RWPE2 (cell line): ENCODE results near the gene ADH5.
"Not testable (repeated sequence)": the region's sequence is repeated elsewhere in the genome, so short reads cannot be mapped to it uniquely, and the experiment has no call there.

Source experiments
- ATAC-seq: fragments of 200-7000 bp; cut with Tn5 transposase; 3 replicates; pipeline ENCODE4 v1.9.1; 2021; ENCODE audit warnings: low read depth
- DNase-seq: peaks from one replicate; pipeline ENCODE4 v3.0.0-alpha.2; 2020; ENCODE audit warnings: low spot score
- H3K27ac ChIP-seq: fragments of 450-650 bp; 2 replicates; pipeline ENCODE4 v1.5.1; 2017; ENCODE audit warnings: mild to moderate bottlenecking; ENCODE audit not compliant: poor library complexity, severe bottlenecking
- H3K27me3 ChIP-seq: fragments of 250-450 bp; sonication (Bioruptor Pico); 2 replicates; pipeline ENCODE4 v1.5.1; 2021; ENCODE audit warnings: mild to moderate bottlenecking, moderate library complexity; ENCODE audit not compliant: insufficient read depth, poor library complexity, severe bottlenecking
- H3K36me3 ChIP-seq: fragments of 250-450 bp; sonication (Bioruptor Pico); 2 replicates; pipeline ENCODE4 v1.5.1; 2020; ENCODE audit warnings: low read depth, mild to moderate bottlenecking, moderate library complexity
- H3K4me1 ChIP-seq: fragments of 250-450 bp; sonication (Bioruptor Pico); 2 replicates; pipeline ENCODE4 v1.5.1; 2021; ENCODE audit warnings: mild to moderate bottlenecking, moderate library complexity; ENCODE audit not compliant: insufficient read depth, poor library complexity, severe bottlenecking
- H3K4me3 ChIP-seq: fragments of 250-450 bp; sonication (Bioruptor Pico); 2 replicates; pipeline ENCODE4 v1.5.1; 2021; ENCODE audit warnings: mild to moderate bottlenecking, moderate library complexity; ENCODE audit not compliant: severe bottlenecking
- H3K9me3 ChIP-seq: fragments of 250-450 bp; sonication (Bioruptor Pico); 2 replicates; pipeline ENCODE4 v1.5.1; 2021; ENCODE audit warnings: mild to moderate bottlenecking, moderate library complexity; ENCODE audit not compliant: severe bottlenecking
- TF ChIP-seq, protein P1 (sequence below): fragments of 450-650 bp; IDR thresholded peaks from one replicate; pipeline ENCODE4 v1.5.1; 2017; ENCODE audit warnings: mild to moderate bottlenecking, moderate library complexity; ENCODE audit not compliant: poor library complexity, severe bottlenecking

Gene ADH5

DNA sequence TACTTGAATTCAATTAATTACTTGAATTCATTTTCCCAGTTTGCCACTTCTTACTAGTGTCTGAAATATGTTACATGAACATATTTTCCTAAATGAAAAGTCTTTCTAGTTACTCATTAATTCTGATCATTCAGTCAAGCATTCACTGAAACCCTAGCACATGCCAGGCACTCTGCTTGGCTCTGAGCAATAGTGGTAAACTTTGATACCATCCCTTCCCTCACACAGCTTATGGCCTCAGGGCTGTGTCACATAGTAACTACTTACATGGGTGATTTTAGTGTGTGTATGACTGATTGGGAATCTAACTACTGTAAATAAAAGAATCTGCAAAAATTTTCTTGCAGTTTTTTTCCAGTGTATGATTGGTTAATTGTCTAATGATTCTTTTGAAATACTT lies 60.4 kb downstream of the ADH5 start:
- Histone ChIP-seq H3K27ac (no peak overlapping the region), H3K4me3 (no peak overlapping the region), H3K36me3 (peaks cover 22% of the 10 kb centered on the region), H3K9me3 (no peaks in the 10 kb centered on the region), H3K27me3 (no peaks in the 10 kb centered on the region), H3K4me1 (peaks cover 10% of the 10 kb centered on the region)
- TF ChIP-seq, protein P1, sequence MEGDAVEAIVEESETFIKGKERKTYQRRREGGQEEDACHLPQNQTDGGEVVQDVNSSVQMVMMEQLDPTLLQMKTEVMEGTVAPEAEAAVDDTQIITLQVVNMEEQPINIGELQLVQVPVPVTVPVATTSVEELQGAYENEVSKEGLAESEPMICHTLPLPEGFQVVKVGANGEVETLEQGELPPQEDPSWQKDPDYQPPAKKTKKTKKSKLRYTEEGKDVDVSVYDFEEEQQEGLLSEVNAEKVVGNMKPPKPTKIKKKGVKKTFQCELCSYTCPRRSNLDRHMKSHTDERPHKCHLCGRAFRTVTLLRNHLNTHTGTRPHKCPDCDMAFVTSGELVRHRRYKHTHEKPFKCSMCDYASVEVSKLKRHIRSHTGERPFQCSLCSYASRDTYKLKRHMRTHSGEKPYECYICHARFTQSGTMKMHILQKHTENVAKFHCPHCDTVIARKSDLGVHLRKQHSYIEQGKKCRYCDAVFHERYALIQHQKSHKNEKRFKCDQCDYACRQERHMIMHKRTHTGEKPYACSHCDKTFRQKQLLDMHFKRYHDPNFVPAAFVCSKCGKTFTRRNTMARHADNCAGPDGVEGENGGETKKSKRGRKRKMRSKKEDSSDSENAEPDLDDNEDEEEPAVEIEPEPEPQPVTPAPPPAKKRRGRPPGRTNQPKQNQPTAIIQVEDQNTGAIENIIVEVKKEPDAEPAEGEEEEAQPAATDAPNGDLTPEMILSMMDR, result no peak
- peak; percentile 33; the same call in 1 of the 3 replicates for ATAC-seq
- no peak for DNase-seq

GRCh38 chr4:99027304-99027703 lies 61.3 kb downstream of the ADH5 start:
- no peak for DNase-seq
- Histone ChIP-seq H3K36me3 (peaks cover 22% of the 10 kb centered on the region), H3K4me1 (peaks cover 10% of the 10 kb centered on the region), H3K27me3 (no peaks in the 10 kb centered on the region), H3K4me3 (no peak overlapping the region), H3K27ac (no peak overlapping the region), H3K9me3 (no peaks in the 10 kb centered on the region)
- ATAC-seq, result no peak
- TF ChIP-seq, protein P1, result no peak

GRCh38 chr4:99025506-99025905 lies 63.1 kb downstream of the ADH5 start:
- DNase-seq, result no peak

DNA sequence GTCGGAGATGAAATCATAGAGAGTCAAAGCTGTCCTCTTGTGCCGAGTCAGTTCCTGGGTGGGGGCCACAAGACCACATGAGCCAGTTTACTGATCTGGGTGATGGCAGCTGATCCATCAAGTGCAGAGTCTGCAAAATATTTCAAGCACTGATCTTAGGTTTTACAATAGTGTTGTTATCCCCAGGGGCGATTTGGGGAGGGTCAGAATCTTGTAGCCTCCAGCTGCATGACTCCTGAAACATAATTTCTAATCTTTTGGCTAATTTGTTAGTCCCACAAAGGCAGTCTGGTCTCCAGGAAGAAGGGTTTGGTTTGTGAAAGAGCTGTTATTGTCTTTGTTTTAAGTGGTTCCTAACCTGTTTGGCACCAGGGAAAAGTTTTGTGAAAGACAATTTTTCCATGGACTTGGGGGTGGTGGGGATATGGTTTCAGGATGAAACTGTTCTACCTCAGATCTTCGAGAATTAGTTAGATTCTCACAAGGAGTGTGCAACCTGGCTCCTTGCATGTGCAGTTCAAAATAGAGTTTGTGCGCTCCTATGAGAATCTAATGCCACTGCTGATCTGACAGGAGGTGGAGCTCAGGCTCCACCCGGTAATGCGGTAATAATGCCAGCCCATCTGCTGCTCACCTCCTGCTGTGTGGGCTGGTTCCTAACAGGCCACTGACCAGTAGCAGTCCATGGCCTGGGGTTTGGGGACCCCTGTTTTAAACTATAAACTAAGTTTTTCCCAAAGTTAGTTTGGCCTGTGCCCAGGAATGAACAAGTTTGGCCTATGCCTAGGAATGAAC lies 63.9 kb downstream of the ADH5 start:
- ATAC-seq, result peak; percentile 52; the same call in 2 of the 3 replicates

More at GRCh38 chr4:99025506-99025905, 63.1 kb downstream of the ADH5 start:
- Histone ChIP-seq H3K4me3 (no peak overlapping the region), H3K27ac (no peak overlapping the region), H3K4me1 (peaks cover 10% of the 10 kb centered on the region), H3K36me3 (peaks cover 22% of the 10 kb centered on the region), H3K27me3 (no peaks in the 10 kb centered on the region), H3K9me3 (peaks cover 2% of the 10 kb centered on the region)
- no peak for ATAC-seq
- TF ChIP-seq, protein P1, result no peak

DNA sequence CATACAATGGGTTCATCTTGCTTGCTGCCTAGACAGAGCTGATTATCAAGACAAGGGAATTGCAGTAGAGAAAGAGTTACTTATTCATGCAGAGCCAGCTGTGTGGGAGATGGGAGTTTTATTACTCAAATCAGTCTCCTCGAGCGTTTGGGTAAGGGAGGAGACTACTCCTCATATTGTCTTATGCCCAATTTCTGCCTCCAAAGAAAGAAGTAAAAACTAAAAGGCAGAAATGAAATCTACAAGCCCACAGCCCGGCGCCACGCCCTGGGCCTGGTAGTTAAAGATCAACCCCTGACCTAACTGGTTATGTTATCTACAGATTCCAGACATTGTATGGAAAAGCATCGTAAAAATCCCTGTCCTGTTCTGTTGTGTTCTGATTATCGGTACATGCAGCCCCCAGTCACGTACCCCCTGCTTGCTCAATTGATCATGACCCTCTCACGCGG lies 64.8 kb downstream of the ADH5 start:
- not testable (repeated sequence) for ATAC-seq, H3K27me3 ChIP-seq, H3K4me3 ChIP-seq, H3K9me3 ChIP-seq, DNase-seq, H3K4me1 ChIP-seq, H3K36me3 ChIP-seq, H3K27ac ChIP-seq

More for the DNA sequence above, 63.9 kb downstream of the ADH5 start:
- Histone ChIP-seq H3K27ac (no peak overlapping the region), H3K9me3 (peaks cover 2% of the 10 kb centered on the region), H3K4me3 (no peak overlapping the region), H3K36me3 (peaks cover 18% of the 10 kb centered on the region), H3K4me1 (peaks cover 10% of the 10 kb centered on the region), H3K27me3 (no peaks in the 10 kb centered on the region)
- no peak for DNase-seq
- TF ChIP-seq, protein P1, result no peak
